Erythroblast (primary cell): Measurements from ENCODE around the gene PAH.

Experiments
- GATA1 ChIP-seq: IDR thresholded peaks from 2 replicates; pipeline ENCODE4 v1.6.1; 2011; ENCODE audit warnings: low read depth, mild to moderate bottlenecking, control low read depth, low read length, moderate library complexity
- POLR2A ChIP-seq: IDR thresholded peaks from 2 replicates; pipeline ENCODE4 v1.6.1; 2011; ENCODE audit warnings: mild to moderate bottlenecking, low read length

DNA sequence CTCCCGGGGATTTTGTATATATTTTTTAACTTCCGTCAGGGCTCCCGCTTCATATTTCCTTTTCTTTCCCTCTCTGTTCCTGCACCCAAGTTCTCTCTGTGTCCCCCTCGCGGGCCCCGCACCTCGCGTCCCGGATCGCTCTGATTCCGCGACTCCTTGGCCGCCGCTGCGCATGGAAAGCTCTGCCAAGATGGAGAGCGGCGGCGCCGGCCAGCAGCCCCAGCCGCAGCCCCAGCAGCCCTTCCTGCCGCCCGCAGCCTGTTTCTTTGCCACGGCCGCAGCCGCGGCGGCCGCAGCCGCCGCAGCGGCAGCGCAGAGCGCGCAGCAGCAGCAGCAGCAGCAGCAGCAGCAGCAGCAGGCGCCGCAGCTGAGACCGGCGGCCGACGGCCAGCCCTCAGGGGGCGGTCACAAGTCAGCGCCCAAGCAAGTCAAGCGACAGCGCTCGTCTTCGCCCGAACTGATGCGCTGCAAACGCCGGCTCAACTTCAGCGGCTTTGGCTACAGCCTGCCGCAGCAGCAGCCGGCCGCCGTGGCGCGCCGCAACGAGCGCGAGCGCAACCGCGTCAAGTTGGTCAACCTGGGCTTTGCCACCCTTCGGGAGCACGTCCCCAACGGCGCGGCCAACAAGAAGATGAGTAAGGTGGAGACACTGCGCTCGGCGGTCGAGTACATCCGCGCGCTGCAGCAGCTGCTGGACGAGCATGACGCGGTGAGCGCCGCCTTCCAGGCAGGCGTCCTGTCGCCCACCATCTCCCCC, 41.2 kb upstream of the PAH start:
- TF ChIP-seq POLR2A (no peak), GATA1 (no peak)
